GM23338 (cell line): ENCODE measurements around the gene GABRE. TPM values are rescaled to one million over a fixed set of nuclear protein-coding genes. Genes with fewer than 3 reads are reported as not detected.

Experiments used
- ATAC-seq: fragments of 200-7000 bp; cut with Tn5 transposase; 3 replicates; pipeline ENCODE4 v1.9.1; 2020
- DNase-seq: peaks from one replicate; pipeline ENCODE4 v3.0.0-alpha.2; 2015; ENCODE audit warnings: low spot score
- H2AFZ ChIP-seq: fragments of 200-600 bp; sonication (generic); 2 replicates; pipeline ENCODE4 v1.8.0; 2016; ENCODE audit warnings: antibody characterized with exemption, mild to moderate bottlenecking, moderate library complexity
- H3F3A ChIP-seq: fragments of 200-600 bp; sonication (generic); replicated peaks from 2 replicates; pipeline ENCODE4 v1.8.0; 2017; ENCODE audit warnings: antibody characterized with exemption, mixed run types, low read depth
- H3K27ac ChIP-seq: fragments of 200-600 bp; sonication (generic); 2 replicates; pipeline ENCODE4 v1.6.1; 2016; ENCODE audit warnings: low read depth
- H3K27me3 ChIP-seq: fragments of 200-600 bp; sonication (generic); 2 replicates; pipeline ENCODE4 v1.8.0; 2016; ENCODE audit warnings: mild to moderate bottlenecking, mixed run types, moderate library complexity; ENCODE audit not compliant: insufficient read depth
- H3K36me3 ChIP-seq: fragments of 200-600 bp; sonication (generic); 2 replicates; pipeline ENCODE4 v1.8.0; 2016; ENCODE audit warnings: mild to moderate bottlenecking; ENCODE audit not compliant: insufficient read depth
- H3K4me1 ChIP-seq: fragments of 200-600 bp; sonication (generic); 2 replicates; pipeline ENCODE4 v1.8.0; 2016; ENCODE audit warnings: mild to moderate bottlenecking, moderate library complexity; ENCODE audit not compliant: insufficient read depth
- H3K4me2 ChIP-seq: fragments of 200-600 bp; sonication (generic); 2 replicates; pipeline ENCODE4 v1.7.1; 2017; ENCODE audit warnings: mixed run types
- H3K4me3 ChIP-seq: fragments of 200-600 bp; sonication (generic); 2 replicates; pipeline ENCODE4 v1.6.1; 2016; ENCODE audit warnings: mixed run types
- H3K79me2 ChIP-seq: fragments of 200-600 bp; sonication (generic); replicated peaks from 2 replicates; pipeline ENCODE4 v1.8.0; 2017; ENCODE audit warnings: mild to moderate bottlenecking; ENCODE audit not compliant: insufficient read depth
- H3K9me2 ChIP-seq: fragments of 200-600 bp; sonication (generic); 2 replicates; pipeline ENCODE4 v1.8.0; 2017; ENCODE audit not compliant: insufficient read depth
- H4K20me1 ChIP-seq: fragments of 200-600 bp; sonication (generic); replicated peaks from 2 replicates; pipeline ENCODE4 v1.8.0; 2017; ENCODE audit warnings: mild to moderate bottlenecking; ENCODE audit not compliant: insufficient read depth
- H3K27ac Mint-ChIP-seq: 2 replicates; pipeline ENCODE4 v1.8.0; 2020; ENCODE audit warnings: inconsistent platforms, mild to moderate bottlenecking, moderate library complexity, mixed read lengths
- H3K27me3 Mint-ChIP-seq: 3 replicates; pipeline ENCODE4 v1.8.0; 2022; ENCODE audit warnings: low read depth, mild to moderate bottlenecking, moderate library complexity, mixed read lengths, inconsistent platforms; ENCODE audit not compliant: insufficient read depth, poor library complexity
- H3K36me3 Mint-ChIP-seq: 3 replicates; pipeline ENCODE4 v1.8.0; 2021; ENCODE audit warnings: low read depth, mild to moderate bottlenecking, inconsistent platforms, moderate library complexity, mixed read lengths
- H3K4me1 Mint-ChIP-seq: 3 replicates; pipeline ENCODE4 v1.8.0; 2020; ENCODE audit warnings: mild to moderate bottlenecking, inconsistent platforms, mixed read lengths
- H3K4me3 Mint-ChIP-seq: 3 replicates; pipeline ENCODE4 v1.8.0; 2021; ENCODE audit warnings: moderate library complexity, mild to moderate bottlenecking, inconsistent platforms, mixed read lengths
- H3K9me3 Mint-ChIP-seq: 3 replicates; pipeline ENCODE4 v1.8.0; 2020; ENCODE audit warnings: moderate library complexity, mild to moderate bottlenecking, inconsistent platforms, mixed read lengths
- CREB1 ChIP-seq: fragments of 250-450 bp; sonication (Bioruptor Pico); IDR thresholded peaks from 2 replicates; pipeline ENCODE4 v1.5.0; 2020; ENCODE audit warnings: low read depth, mild to moderate bottlenecking, moderate library complexity
- NANOG ChIP-seq: IDR thresholded peaks from 2 replicates; pipeline ENCODE4 v1.6.1; 2016; ENCODE audit warnings: antibody characterized with exemption, borderline replicate concordance
- POLR2AphosphoS5 ChIP-seq: IDR thresholded peaks from 2 replicates; pipeline ENCODE4 v1.6.1; 2016; ENCODE audit warnings: antibody characterized with exemption, low read depth
- STAT1 ChIP-seq: IDR thresholded peaks from one replicate; pipeline ENCODE4 v1.6.1; 2016; ENCODE audit warnings: antibody characterized with exemption; ENCODE audit not compliant: unreplicated experiment
- ZNF331 ChIP-seq: fragments of 250-450 bp; sonication (Bioruptor Pico); IDR thresholded peaks from 2 replicates; pipeline ENCODE4 v1.5.0; 2020; ENCODE audit warnings: low read depth, mild to moderate bottlenecking, moderate library complexity
- polyA plus RNA-seq: library from polyadenylated mRNA; unstranded; fragments of >200 nt; fragmentation: Nextera tagmentation; extraction: Ambion mirVana; gene quantifications from 2 replicates; pipeline ENCODE4 v1.2.1, GENCODE V29; 2016
- total RNA-seq: library from RNA; depleted of rRNA; stranded (reverse); fragments of >200 nt; shearing (Covaris generic); gene quantifications from 2 replicates; pipeline ENCODE4 v1.2.3, GENCODE V29; 2014
- TF ChIP-seq, protein P1 (sequence below), 2 experiments: fragments of 200-600 bp in 1 of 2; sonication (generic) in 1 of 2; conservative IDR thresholded peaks; 2 replicates each; pipeline versions ENCODE4 v1.5.1 to v1.6.1; 2016 to 2017; ENCODE audit warnings: antibody characterized with exemption in 2 of 2, low read depth in 2 of 2, mild to moderate bottlenecking in 2 of 2, moderate library complexity in 1 of 2
- TF ChIP-seq, protein P2 (sequence below): IDR thresholded peaks from one replicate; pipeline ENCODE4 v1.6.1; 2018; ENCODE audit warnings: antibody characterized with exemption; ENCODE audit not compliant: unreplicated experiment

The GABRE gene
- total and polyA plus RNA-seq, 2 experiments from 2014 or later, result 4.9 to 8.3 TPM

DNA sequence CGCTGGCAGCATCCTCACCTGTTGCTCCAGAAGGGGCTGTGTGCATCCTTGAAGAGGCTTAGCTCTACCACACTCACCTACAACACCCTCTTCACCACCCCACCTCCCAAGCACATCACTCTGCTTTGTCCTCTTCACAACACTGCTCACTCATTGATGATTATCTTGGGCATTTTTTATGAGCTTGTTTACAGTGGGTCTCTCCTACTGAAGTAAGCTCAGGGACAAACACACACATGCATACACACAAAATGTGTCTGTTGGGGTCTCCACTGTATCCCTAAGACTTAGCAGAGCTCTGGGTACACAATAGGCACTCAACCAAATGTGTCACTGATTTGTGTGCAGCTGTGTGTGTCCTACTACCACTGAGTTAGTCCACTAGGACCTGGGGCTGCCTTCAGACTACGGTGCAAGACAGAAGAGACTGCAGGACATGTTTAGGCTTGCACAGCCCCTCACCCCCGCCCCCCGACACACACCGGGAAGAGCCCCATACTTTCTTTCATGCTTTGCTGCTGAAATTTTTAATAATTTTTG is 1.3 kb upstream of the GABRE start:
- H2AFZ ChIP-seq, result no peak overlapping the region
- H3K9me3 Mint-ChIP-seq, result no peaks in the 10 kb centered on the region; the same call in 2 of the 3 replicates
- ATAC-seq (no peak), DNase-seq (no peak)
- peaks cover 17% of the 10 kb centered on the region for H3K27me3 ChIP-seq
- no peaks in the 10 kb centered on the region for H3K9me2 ChIP-seq
- no peaks in the 10 kb centered on the region for H3K36me3 ChIP-seq
- H3K4me2 ChIP-seq, result no peak overlapping the region
- peaks cover 12% of the 10 kb centered on the region for H3K4me1 Mint-ChIP-seq
- no peak overlapping the region for H3K4me3 Mint-ChIP-seq
- 0 out of 2 replicates have a peak, but pooled peaks cover 3% of the 10 kb centered on the region for H3K79me2 ChIP-seq
- H3K27ac ChIP-seq, result no peak overlapping the region
- H3F3A ChIP-seq, result no peaks in the 10 kb centered on the region
- TF ChIP-seq CREB1 (CRISPR knock-in tag), result no peak
- no peak overlapping the region for H3K4me3 ChIP-seq
- H3K27me3 Mint-ChIP-seq, result peaks cover 23% of the 10 kb centered on the region
- H3K36me3 Mint-ChIP-seq, result no peaks in the 10 kb centered on the region
- no peak overlapping the region for H3K27ac Mint-ChIP-seq
- no peaks in the 10 kb centered on the region for H4K20me1 ChIP-seq
- peaks cover 5% of the 10 kb centered on the region; the same call in 1 of the 2 replicates for H3K4me1 ChIP-seq

DNA sequence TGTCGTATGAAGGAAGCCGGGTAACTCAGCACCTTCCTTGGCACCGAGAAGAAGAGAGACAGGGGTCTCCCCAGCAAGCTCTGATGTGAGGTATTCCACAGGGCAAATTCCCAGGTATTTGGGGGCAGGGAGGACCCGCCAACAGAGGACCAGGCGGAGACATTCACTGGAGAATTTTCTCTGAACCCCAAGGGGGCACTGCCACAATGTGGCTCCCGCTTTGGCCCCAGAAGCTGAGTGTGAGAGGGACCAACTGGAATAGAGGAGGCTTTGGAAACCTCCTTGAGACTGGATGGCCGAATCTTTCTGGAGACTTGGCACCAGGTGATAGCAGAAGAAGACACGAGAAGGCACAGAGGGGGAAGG is 735 bp upstream of the GABRE start:
- peaks cover 17% of the 10 kb centered on the region for H3K27me3 ChIP-seq
- DNase-seq (peak; percentile 20), ATAC-seq (peak; percentile 29)
- H3K36me3 Mint-ChIP-seq, result no peaks in the 10 kb centered on the region
- H3K27ac ChIP-seq, result no peak overlapping the region
- no peak for TF ChIP-seq ZNF331 (CRISPR knock-in tag)
- no peak for TF ChIP-seq NANOG
- no peak for TF ChIP-seq CREB1 (CRISPR knock-in tag)
- no peak for TF ChIP-seq STAT1
- TF ChIP-seq POLR2AphosphoS5, result no peak
- TF ChIP-seq, protein P1, sequence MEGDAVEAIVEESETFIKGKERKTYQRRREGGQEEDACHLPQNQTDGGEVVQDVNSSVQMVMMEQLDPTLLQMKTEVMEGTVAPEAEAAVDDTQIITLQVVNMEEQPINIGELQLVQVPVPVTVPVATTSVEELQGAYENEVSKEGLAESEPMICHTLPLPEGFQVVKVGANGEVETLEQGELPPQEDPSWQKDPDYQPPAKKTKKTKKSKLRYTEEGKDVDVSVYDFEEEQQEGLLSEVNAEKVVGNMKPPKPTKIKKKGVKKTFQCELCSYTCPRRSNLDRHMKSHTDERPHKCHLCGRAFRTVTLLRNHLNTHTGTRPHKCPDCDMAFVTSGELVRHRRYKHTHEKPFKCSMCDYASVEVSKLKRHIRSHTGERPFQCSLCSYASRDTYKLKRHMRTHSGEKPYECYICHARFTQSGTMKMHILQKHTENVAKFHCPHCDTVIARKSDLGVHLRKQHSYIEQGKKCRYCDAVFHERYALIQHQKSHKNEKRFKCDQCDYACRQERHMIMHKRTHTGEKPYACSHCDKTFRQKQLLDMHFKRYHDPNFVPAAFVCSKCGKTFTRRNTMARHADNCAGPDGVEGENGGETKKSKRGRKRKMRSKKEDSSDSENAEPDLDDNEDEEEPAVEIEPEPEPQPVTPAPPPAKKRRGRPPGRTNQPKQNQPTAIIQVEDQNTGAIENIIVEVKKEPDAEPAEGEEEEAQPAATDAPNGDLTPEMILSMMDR (conservative IDR thresholded peaks at IDR 0.05; ENCODE audit: low read depth in 2 of 2), result peak in 1 of 2 experiments; percentile 34; a peak in 2 of 4 replicates
- TF ChIP-seq, protein P2, sequence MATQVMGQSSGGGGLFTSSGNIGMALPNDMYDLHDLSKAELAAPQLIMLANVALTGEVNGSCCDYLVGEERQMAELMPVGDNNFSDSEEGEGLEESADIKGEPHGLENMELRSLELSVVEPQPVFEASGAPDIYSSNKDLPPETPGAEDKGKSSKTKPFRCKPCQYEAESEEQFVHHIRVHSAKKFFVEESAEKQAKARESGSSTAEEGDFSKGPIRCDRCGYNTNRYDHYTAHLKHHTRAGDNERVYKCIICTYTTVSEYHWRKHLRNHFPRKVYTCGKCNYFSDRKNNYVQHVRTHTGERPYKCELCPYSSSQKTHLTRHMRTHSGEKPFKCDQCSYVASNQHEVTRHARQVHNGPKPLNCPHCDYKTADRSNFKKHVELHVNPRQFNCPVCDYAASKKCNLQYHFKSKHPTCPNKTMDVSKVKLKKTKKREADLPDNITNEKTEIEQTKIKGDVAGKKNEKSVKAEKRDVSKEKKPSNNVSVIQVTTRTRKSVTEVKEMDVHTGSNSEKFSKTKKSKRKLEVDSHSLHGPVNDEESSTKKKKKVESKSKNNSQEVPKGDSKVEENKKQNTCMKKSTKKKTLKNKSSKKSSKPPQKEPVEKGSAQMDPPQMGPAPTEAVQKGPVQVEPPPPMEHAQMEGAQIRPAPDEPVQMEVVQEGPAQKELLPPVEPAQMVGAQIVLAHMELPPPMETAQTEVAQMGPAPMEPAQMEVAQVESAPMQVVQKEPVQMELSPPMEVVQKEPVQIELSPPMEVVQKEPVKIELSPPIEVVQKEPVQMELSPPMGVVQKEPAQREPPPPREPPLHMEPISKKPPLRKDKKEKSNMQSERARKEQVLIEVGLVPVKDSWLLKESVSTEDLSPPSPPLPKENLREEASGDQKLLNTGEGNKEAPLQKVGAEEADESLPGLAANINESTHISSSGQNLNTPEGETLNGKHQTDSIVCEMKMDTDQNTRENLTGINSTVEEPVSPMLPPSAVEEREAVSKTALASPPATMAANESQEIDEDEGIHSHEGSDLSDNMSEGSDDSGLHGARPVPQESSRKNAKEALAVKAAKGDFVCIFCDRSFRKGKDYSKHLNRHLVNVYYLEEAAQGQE, result no peak
- no peaks in the 10 kb centered on the region for H3K9me2 ChIP-seq
- peaks cover 23% of the 10 kb centered on the region for H3K27me3 Mint-ChIP-seq
- H3K4me1 ChIP-seq, result peaks cover 5% of the 10 kb centered on the region; the same call in 1 of the 2 replicates
- H4K20me1 ChIP-seq, result no peaks in the 10 kb centered on the region
- H3K36me3 ChIP-seq, result no peaks in the 10 kb centered on the region
- H3K79me2 ChIP-seq, result 0 out of 2 replicates have a peak, but pooled peaks cover 3% of the 10 kb centered on the region
- H3K4me3 Mint-ChIP-seq, result peak overlapping the region; percentile 59
- H3K27ac Mint-ChIP-seq, result no peak overlapping the region
- peaks cover 12% of the 10 kb centered on the region for H3K4me1 Mint-ChIP-seq
- H3K9me3 Mint-ChIP-seq, result no peaks in the 10 kb centered on the region; the same call in 2 of the 3 replicates
- H3K4me2 ChIP-seq, result peak overlapping the region; percentile 68
- peak overlapping the region; percentile 46; the same call in 1 of the 2 replicates for H3K4me3 ChIP-seq
- H3F3A ChIP-seq, result no peaks in the 10 kb centered on the region
- no peak overlapping the region for H2AFZ ChIP-seq
